ENCODE measurements around the gene SZRD1.

Gene SZRD1

GRCh38 chr1:16367968-16368890 lies 1.2 kb downstream of the SZRD1 start:
- no peak for DNase-seq

GRCh38 chr1:16369821-16370220 lies 2.8 kb downstream of the SZRD1 start:
- no peak for DNase-seq

- peak in 1 of 2 donors; percentile 13 for DNase-seq
Observed at GRCh38 chr1:16371725-16372124, 4.7 kb downstream of the SZRD1 start.

- DNase-seq: no peak
Observed at GRCh38 chr1:16372535-16373285, 5.7 kb downstream of the SZRD1 start.

- no peak for DNase-seq
Observed at GRCh38 chr1:16374266-16374665, 7.2 kb downstream of the SZRD1 start.

- DNase-seq: no peak
Observed at GRCh38 chr1:16375521-16376340, 8.7 kb downstream of the SZRD1 start.

GRCh38 chr1:16376971-16377370 lies 9.9 kb downstream of the SZRD1 start:
- no peak for DNase-seq

- DNase-seq: no peak
Observed at GRCh38 chr1:16378443-16378842, 11.4 kb downstream of the SZRD1 start.

- no peak for DNase-seq
Observed at GRCh38 chr1:16380868-16381267, 13.8 kb downstream of the SZRD1 start.

- no peak for DNase-seq
Observed at GRCh38 chr1:16383888-16384287, 16.8 kb downstream of the SZRD1 start.

- DNase-seq: no peak
Observed at GRCh38 chr1:16385659-16386453, 18.8 kb downstream of the SZRD1 start.

GRCh38 chr1:16386454-16387113 lies 19.5 kb downstream of the SZRD1 start:
- DNase-seq: no peak

- peak in 1 of 2 donors; percentile 13 for DNase-seq
Observed at GRCh38 chr1:16387201-16388188, 20.5 kb downstream of the SZRD1 start.

- no peak for DNase-seq
Observed at GRCh38 chr1:16391411-16391810, 24.4 kb downstream of the SZRD1 start.

GRCh38 chr1:16392740-16393569 lies 25.9 kb downstream of the SZRD1 start:
- no peak for DNase-seq

- no peak for DNase-seq
Observed at GRCh38 chr1:16393570-16394521, 26.8 kb downstream of the SZRD1 start.

- DNase-seq: no peak
Observed at GRCh38 chr1:16394977-16395376, 27.9 kb downstream of the SZRD1 start.

- DNase-seq: no peak
Observed at GRCh38 chr1:16396591-16396990, 29.5 kb downstream of the SZRD1 start.

Measured in activated CD4-positive, alpha-beta T cell treated with anti-CD3 and anti-CD28 coated beads for 4 hours (primary cell).